ENCODE results near the gene ANKZF1.

Gene ANKZF1

DNA sequence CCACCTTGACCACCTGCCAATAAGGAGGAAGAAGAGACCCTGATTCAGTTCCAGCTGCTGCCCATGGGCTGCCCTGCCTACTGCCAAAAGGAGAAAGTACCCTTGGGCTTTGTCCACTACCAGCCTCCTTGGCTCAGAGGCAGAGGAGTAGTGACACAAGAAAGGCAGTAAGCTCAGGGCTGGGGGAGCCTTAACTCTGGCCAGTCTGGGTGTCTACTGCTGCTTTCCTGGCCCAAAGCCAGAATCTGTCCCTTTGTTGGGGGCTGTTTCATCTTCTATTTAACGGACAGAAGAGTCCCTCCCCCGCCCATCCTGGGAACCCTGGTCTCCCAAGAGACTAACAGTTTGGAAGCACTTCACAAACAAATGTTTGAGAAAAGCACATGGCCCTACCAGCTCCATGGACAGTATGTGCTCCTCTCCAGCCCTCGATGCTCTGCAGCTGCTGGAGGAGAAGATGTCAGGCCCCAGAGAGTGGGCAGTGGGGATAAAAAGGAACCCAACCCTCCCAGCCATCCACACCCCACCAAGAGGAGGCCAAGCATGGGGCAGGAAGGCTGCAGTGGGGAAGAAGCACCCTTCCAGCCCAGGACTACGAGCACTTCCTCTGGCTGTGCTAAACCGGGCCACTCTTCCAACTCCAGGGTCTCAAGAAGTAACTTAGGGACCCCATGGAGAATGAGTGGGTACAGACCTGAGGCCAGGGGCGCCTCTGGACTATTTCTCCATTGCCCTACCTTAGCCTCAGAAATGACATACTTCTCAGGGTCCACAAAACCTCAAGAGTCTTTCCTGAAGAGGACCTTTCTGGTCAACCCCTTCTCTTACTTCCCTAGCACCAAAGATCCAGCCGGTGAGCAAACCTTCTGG is 1.3 kb upstream of the ANKZF1 start:
- no peak for DNase-seq (ENCODE audit: low read depth)

DNA sequence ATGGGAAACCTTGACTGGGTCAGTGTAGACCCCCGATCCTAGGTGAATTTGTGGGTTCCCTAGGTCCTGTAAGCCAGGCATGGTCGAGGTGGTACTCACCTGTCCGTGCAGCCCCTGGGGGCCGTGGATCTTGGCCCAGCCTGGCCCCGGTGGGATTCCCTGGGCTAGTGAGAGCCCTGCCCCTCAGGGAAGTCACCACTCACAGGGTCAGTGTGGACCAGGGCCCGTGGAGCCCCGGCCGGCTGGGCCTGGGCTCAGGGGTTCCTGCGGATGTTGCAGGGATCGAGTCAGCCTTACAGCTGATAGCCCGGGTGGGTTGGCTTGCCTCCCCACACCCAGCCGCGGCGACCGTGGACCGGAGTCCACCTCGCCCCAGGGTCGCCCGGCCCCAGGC is 698 bp upstream of the ANKZF1 start:
- DNase-seq (ENCODE audit: low read depth): no peak

DNA sequence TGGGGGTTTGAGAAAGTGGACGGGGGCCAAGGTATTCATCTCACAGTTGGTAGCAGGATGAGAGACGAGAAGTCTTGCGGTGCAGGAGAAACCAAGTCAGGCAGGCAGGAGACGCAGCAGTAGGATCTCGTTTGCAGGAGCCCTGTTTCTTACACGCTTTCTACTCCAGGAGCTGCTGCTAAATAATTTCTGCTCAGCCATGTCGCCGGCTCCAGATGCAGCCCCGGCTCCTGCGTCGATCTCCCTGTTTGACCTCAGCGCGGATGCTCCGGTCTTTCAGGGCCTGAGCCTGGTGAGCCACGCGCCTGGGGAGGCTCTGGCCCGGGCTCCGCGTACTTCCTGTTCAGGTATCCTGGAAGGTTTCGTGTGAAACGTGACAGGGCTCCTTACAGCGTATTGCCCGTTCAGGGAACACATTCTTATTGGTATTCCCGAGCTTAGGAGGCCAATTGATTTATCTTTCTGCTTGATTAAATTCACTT is 494 bp downstream of the ANKZF1 start:
- no peak for DNase-seq (ENCODE audit: low read depth)

DNA sequence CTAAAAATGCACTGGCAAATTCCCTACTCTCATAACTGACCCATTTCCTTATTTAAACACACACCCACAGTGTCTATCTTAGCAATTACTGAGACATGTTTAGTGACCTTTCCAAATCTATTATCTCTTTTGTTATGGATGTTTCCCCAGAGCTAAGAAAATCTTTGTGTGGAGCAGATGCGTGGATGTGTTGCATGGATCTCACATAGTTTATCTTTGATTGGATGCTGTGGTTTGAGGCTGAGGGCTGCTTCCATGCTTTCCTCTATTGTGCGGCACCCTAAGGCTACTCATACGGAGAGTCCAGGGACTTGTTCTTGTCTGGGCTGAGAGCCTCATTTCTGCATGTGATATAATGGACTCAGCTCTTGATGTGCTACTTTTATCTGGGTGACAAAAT is 4.7 kb downstream of the ANKZF1 start:
- DNase-seq (ENCODE audit: low read depth): no peak

GRCh38 chr2:219243291-219243761 is 13.7 kb downstream of the ANKZF1 start:
- no peak for DNase-seq (ENCODE audit: low read depth)

- no peak for DNase-seq (ENCODE audit: low read depth)
Observed at GRCh38 chr2:219244789-219245147, 15.2 kb downstream of the ANKZF1 start.

- DNase-seq (ENCODE audit: low read depth): peak; percentile 79
Observed at GRCh38 chr2:219245148-219245898, 15.7 kb downstream of the ANKZF1 start, which contains the start of the genes GLB1L and STK16. Gene GLB1L, minus strand, starts transcription at chr2:219245444. Its CDS starts 1,871 bp downstream, at chr2:219243573. Gene STK16, plus strand, starts transcription at chr2:219245479. Its CDS starts 521 bp downstream, at chr2:219246000.

DNA sequence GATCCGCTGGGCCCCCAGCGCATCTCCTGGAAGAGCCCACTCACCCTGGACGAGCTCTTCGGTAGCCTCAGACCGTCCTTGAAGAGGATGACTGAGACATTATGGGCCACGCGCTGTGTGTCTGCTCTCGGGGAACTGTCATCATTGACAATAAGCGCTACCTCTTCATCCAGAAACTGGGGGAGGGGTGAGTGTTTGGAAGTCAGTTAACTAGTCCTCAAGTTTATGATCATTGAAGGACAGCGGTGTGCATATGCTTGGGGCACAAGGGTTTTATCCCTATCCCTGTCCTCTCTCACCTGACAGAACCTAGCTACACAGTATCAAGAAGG is 16.3 kb downstream of the ANKZF1 start:
- DNase-seq (ENCODE audit: low read depth): no peak

DNA sequence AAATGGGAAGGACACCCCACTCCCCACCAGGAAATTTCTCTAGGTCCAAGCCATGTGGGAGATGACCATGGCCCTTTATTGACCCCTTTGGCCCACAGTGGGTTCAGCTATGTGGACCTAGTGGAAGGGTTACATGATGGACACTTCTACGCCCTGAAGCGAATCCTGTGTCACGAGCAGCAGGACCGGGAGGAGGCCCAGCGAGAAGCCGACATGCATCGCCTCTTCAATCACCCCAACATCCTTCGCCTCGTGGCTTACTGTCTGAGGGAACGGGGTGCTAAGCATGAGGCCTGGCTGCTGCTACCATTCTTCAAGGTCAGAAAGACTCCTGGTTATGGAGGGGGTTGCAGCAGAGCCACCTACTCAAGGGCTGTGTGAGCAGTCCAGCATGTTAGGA is 17.0 kb downstream of the ANKZF1 start:
- DNase-seq (ENCODE audit: low read depth): no peak

GRCh38 chr2:219247678-219248642 is 18.4 kb downstream of the ANKZF1 start:
- DNase-seq (ENCODE audit: low read depth): no peak

DNA sequence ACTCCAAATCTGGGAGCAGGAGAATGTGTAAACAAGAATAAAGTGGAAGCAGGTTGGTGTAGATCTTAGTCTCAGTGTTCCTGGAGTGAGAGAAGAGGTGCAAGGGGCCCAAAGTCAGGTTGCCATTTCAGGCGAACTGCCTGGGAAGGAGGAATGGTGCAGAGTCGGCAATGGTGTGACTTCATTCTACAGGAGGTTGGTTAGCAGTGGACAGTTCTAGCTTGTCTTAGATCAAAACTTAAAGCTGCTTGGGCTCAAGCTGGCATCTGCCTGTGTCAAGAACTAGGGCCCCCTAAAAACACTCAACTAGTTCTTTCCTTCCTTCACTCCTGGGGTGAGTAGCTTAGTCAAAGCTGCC is 19.2 kb downstream of the ANKZF1 start:
- DNase-seq (ENCODE audit: low read depth): no peak

DNA sequence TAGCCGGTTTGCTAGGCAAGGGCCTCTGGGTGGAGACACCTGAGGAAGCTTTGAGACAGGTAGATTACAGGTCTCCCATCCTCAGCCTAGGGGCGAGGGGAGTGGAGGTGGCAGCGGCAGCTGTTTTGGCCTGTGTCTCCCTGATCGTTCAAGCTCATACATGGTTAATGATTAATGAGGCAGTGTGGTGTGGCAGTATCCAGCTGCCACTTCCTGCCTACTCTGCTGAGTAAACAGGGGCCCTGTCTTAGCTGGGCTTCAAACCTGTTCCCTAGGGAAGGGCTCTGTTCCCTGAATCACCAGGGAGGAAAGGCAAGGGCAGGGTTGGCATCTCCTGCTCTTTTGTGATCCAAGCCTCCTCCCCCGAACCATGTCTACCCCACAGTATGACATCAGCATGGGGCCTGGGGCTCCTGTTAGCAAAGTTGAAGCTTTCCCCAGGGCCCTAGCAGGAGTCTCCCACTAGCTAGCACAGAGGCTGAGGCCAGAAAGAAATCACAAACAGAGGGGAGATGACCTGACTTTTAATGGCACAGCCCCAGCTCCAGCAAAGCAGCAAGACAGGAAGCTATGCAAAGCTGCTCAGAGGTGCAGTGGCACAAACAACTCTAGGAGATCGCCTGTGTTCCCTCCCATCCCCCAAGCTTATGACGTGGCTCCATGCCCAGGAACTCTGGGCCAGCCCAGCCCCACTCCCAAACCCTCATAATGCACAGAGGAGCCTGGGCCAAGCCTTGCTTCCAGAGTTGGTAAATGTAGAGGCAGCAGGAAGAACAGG is 19.8 kb downstream of the ANKZF1 start:
- DNase-seq (ENCODE audit: low read depth): no peak

- DNase-seq (ENCODE audit: low read depth): no peak
Observed at GRCh38 chr2:219250049-219250781, 20.6 kb downstream of the ANKZF1 start.

GRCh38 chr2:219251656-219252055 is 22.1 kb downstream of the ANKZF1 start:
- no peak for DNase-seq (ENCODE audit: low read depth)

DNA sequence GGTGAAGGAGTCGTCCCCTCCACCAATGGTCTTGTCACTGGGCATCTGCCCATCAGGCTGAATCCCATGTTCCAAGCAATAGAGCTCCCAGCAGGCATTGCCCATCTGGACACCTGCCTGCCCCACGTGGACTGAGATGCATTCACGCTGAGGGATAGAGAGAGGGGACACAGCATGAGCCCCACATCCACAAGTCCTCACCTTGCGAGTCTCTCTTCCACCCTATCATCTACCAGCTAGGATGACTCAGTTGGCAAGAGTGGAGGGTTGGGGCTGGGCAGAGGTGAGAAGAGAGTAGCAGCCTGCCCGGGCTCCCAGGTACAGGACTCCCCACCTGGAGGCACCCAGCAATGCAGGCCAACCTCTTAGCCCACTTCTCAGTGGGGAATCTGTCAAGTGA is 22.5 kb downstream of the ANKZF1 start:
- DNase-seq (ENCODE audit: low read depth): no peak

DNA sequence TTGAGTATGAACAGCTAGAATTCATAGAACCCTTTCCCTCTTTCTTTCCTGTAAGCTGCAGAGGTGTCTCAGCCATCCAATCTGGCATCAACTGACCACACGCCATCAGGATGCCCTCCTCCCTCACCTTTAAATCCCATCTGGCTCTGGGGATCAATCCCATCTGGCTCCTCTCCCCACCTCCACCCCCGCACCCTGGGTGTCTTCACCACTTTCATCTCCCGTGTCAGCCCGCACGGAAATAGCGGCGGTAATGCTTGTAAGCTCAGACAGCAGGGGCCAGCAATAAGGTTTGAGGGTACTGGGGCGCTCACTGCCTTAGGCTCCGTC is 22.9 kb downstream of the ANKZF1 start:
- no peak for DNase-seq (ENCODE audit: low read depth)

DNA sequence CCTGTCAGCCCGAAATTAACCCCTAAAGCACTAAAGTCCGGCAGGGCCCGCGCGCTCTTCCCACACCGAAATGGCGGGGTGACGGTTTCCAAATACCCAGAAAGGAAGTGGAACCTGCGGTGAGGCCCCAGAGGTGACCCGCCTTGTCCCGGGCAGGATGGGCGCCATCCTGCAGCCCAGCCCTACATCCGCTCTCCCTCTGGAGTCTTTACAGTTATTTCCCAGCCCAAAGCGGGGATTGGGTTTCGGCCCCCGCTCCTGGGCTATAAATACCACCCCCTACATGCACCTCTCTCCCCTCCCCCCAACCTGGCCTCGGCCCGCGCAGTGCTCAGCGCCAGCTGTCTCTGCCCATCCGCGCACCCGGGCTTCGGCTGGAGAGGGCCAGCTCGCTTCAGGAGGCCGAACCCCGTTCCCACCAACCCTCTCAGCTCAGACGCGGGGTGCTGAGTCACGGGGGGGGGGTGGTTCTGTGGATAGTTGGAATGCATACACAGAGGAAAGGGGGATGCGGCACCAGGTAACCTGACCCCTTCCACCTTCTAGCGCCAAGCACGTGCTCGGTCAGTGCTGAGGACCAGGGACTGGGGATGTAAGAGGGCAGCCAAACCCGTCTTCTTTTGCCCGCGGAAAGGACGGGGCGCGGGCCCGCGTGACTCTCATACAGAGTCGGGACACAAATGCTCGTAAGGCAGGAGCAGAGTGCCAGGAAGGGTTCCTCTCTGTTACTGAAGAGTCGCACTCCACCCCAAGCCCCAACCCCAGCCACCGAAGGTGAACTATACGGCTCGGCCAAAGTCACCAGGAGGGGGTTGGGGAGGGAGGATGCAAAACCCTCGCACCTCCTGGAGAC is 23.5 kb downstream of the ANKZF1 start, which contains the start of gene TUBA4B:
TSS of gene TUBA4B (plus strand) at position 344 of the 853 bp plus-strand sequence. CDS start at position 509, 165 bp downstream.
- no peak for DNase-seq (ENCODE audit: low read depth)

- DNase-seq (ENCODE audit: low read depth): peak; percentile 84
Observed at GRCh38 chr2:219253753-219254589, 24.4 kb downstream of the ANKZF1 start, which contains the start of gene TUBA4A. Gene TUBA4A, minus strand, starts transcription at chr2:219253918. Its CDS starts 60 bp downstream, at chr2:219253858.
